Loucy (cell line): Measurements from ENCODE around the gene TMEM42.

Experiments used
- CTCF ChIP-seq: fragments of 200-600 bp; sonication (generic); conservative IDR thresholded peaks from 2 replicates; pipeline ENCODE4 v1.5.1; 2014; ENCODE audit warnings: mild to moderate bottlenecking, antibody characterized with exemption, low read length
- EZH2phosphoT487 ChIP-seq: fragments of 200-600 bp; IDR thresholded peaks from 2 replicates; pipeline ENCODE4 v1.6.1; 2018; ENCODE audit warnings: antibody characterized with exemption, mild to moderate bottlenecking, moderate library complexity, borderline replicate concordance

- TF ChIP-seq CTCF (no peak), EZH2phosphoT487 (no peak)
These were observed at the start of gene TMEM42 for GRCh38 chr3:44861412-44862225.
